IPS-15b (cell line): ENCODE results near the gene SENP7.
"Not testable (repeated sequence)": the region's sequence is repeated elsewhere in the genome, so short reads cannot be mapped to it uniquely, and the experiment has no call there.

Experiments used
- H3K27me3 ChIP-seq: one replicate; pipeline ENCODE4 v1.6.1; 2013; ENCODE audit warnings: low read length; ENCODE audit not compliant: control insufficient read depth, insufficient read depth
- H3K36me3 ChIP-seq: one replicate; pipeline ENCODE4 v1.6.1; 2013; ENCODE audit warnings: low read length; ENCODE audit not compliant: control insufficient read depth, insufficient read depth
- H3K4me1 ChIP-seq: one replicate; pipeline ENCODE4 v1.6.1; 2013; ENCODE audit warnings: mild to moderate bottlenecking, low read length; ENCODE audit not compliant: control insufficient read depth, insufficient read depth
- H3K4me3 ChIP-seq: one replicate; pipeline ENCODE4 v1.5.1; 2013; ENCODE audit warnings: low read depth, low read length
- H3K9ac ChIP-seq: one replicate; pipeline ENCODE4 v1.6.1; 2013; ENCODE audit warnings: low read depth, mild to moderate bottlenecking, low read length
- H3K9me3 ChIP-seq: one replicate; pipeline ENCODE4 v1.6.1; 2013; ENCODE audit warnings: mild to moderate bottlenecking, low read length; ENCODE audit not compliant: control insufficient read depth, insufficient read depth

SENP7 gene

GRCh38 chr3:101467310-101467663 lies 45.7 kb downstream of the SENP7 start:
- H3K9me3 ChIP-seq, H3K36me3 ChIP-seq, H3K27me3 ChIP-seq, H3K4me1 ChIP-seq: not testable (repeated sequence)
- H3K4me3 ChIP-seq, result peak overlapping the region; percentile 66
- H3K9ac ChIP-seq, result peak overlapping the region; percentile 57

GRCh38 chr3:101466465-101467309 lies 46.3 kb downstream of the SENP7 start:
- H3K4me3 ChIP-seq, result peak overlapping the region; percentile 66
- no peaks in the 10 kb centered on the region for H3K36me3 ChIP-seq
- H3K27me3 ChIP-seq, result no peaks in the 10 kb centered on the region
- peak overlapping the region; percentile 57 for H3K9ac ChIP-seq
- H3K4me1 ChIP-seq, result no peaks in the 10 kb centered on the region
- no peaks in the 10 kb centered on the region for H3K9me3 ChIP-seq

- Histone ChIP-seq H3K4me1 (no peaks in the 10 kb centered on the region), H3K36me3 (no peaks in the 10 kb centered on the region), H3K27me3 (no peaks in the 10 kb centered on the region), H3K9me3 (no peaks in the 10 kb centered on the region), H3K9ac (no peak overlapping the region), H3K4me3 (no peak overlapping the region)
Measured at GRCh38 chr3:101464235-101464634, 48.8 kb downstream of the SENP7 start.

GRCh38 chr3:101461451-101461850 lies 51.6 kb downstream of the SENP7 start:
- no peaks in the 10 kb centered on the region for H3K36me3 ChIP-seq
- H3K4me3 ChIP-seq, result no peak overlapping the region
- H3K9ac ChIP-seq, result no peak overlapping the region
- H3K27me3 ChIP-seq, result no peaks in the 10 kb centered on the region
- H3K4me1 ChIP-seq, result no peaks in the 10 kb centered on the region
- H3K9me3 ChIP-seq, result no peaks in the 10 kb centered on the region

- no peaks in the 10 kb centered on the region for H3K36me3 ChIP-seq
- H3K27me3 ChIP-seq, result no peaks in the 10 kb centered on the region
- no peak overlapping the region for H3K4me3 ChIP-seq
- H3K4me1 ChIP-seq, result no peaks in the 10 kb centered on the region
- H3K9me3 ChIP-seq, result no peaks in the 10 kb centered on the region
- H3K9ac ChIP-seq, result no peak overlapping the region
Measured at GRCh38 chr3:101458387-101458786, 54.6 kb downstream of the SENP7 start.

GRCh38 chr3:101454629-101455028 lies 58.4 kb downstream of the SENP7 start:
- Histone ChIP-seq H3K4me1 (no peaks in the 10 kb centered on the region), H3K4me3 (no peak overlapping the region), H3K9me3 (no peaks in the 10 kb centered on the region), H3K9ac (no peak overlapping the region), H3K36me3 (no peaks in the 10 kb centered on the region), H3K27me3 (no peaks in the 10 kb centered on the region)

- no peak overlapping the region for H3K4me3 ChIP-seq
- H3K36me3 ChIP-seq, result no peaks in the 10 kb centered on the region
- no peaks in the 10 kb centered on the region for H3K9me3 ChIP-seq
- H3K27me3 ChIP-seq, result no peaks in the 10 kb centered on the region
- H3K4me1 ChIP-seq, result no peaks in the 10 kb centered on the region
- H3K9ac ChIP-seq, result no peak overlapping the region
Measured at GRCh38 chr3:101453961-101454360, 59.1 kb downstream of the SENP7 start.

GRCh38 chr3:101438641-101439040 lies 74.4 kb downstream of the SENP7 start:
- H3K4me3 ChIP-seq, H3K9ac ChIP-seq, H3K36me3 ChIP-seq, H3K9me3 ChIP-seq, H3K4me1 ChIP-seq, H3K27me3 ChIP-seq: not testable (repeated sequence)

- Histone ChIP-seq H3K9me3 (no peaks in the 10 kb centered on the region), H3K36me3 (no peaks in the 10 kb centered on the region), H3K4me1 (no peaks in the 10 kb centered on the region), H3K4me3 (no peak overlapping the region), H3K27me3 (no peaks in the 10 kb centered on the region), H3K9ac (no peak overlapping the region)
Measured at GRCh38 chr3:101433652-101434051, 79.4 kb downstream of the SENP7 start.

- no peaks in the 10 kb centered on the region for H3K27me3 ChIP-seq
- no peaks in the 10 kb centered on the region for H3K4me1 ChIP-seq
- no peak overlapping the region for H3K4me3 ChIP-seq
- no peak overlapping the region for H3K9ac ChIP-seq
- H3K9me3 ChIP-seq, result peaks cover 4% of the 10 kb centered on the region
- no peaks in the 10 kb centered on the region for H3K36me3 ChIP-seq
Measured at GRCh38 chr3:101423984-101424888, 88.8 kb downstream of the SENP7 start.

- no peak overlapping the region for H3K9ac ChIP-seq
- H3K4me3 ChIP-seq, result no peak overlapping the region
- no peaks in the 10 kb centered on the region for H3K36me3 ChIP-seq
- no peaks in the 10 kb centered on the region for H3K4me1 ChIP-seq
- no peaks in the 10 kb centered on the region for H3K27me3 ChIP-seq
- H3K9me3 ChIP-seq, result peaks cover 4% of the 10 kb centered on the region
Measured at GRCh38 chr3:101418851-101419250, 94.2 kb downstream of the SENP7 start.

GRCh38 chr3:101414121-101414520 lies 98.9 kb downstream of the SENP7 start:
- Histone ChIP-seq H3K4me3 (no peak overlapping the region), H3K4me1 (no peaks in the 10 kb centered on the region), H3K27me3 (no peaks in the 10 kb centered on the region), H3K9ac (no peak overlapping the region), H3K36me3 (no peaks in the 10 kb centered on the region), H3K9me3 (no peaks in the 10 kb centered on the region)
